ENCODE measurements around the gene TPCN2. TPM values are rescaled to one million over a fixed set of nuclear protein-coding genes. Genes with fewer than 3 reads are reported as not detected.
"Not testable (repeated sequence)": the region's sequence is repeated elsewhere in the genome, so short reads cannot be mapped to it uniquely, and the experiment has no call there.

Gene TPCN2
- total RNA-seq, 1 donor from 2014 or later, result 6.8 TPM

GRCh38 chr11:69148806-69149205 is 100.1 kb downstream of the TPCN2 start:
- Histone ChIP-seq H3K27me3 (ENCODE audit: control insufficient read depth in 3 of 3, insufficient read depth in 3 of 3, low read length in 3 of 3) (no peaks in the 10 kb centered on the region), H3K4me3 (ENCODE audit: low read length in 3 of 3) (no peak overlapping the region), H3K27ac (ENCODE audit: low read depth, low read length) (no peak overlapping the region), H3K36me3 (ENCODE audit: control insufficient read depth in 3 of 3, insufficient read depth in 3 of 3, low read length in 3 of 3) (peaks cover 0 to 4% (median 0%) of the 10 kb centered on the region in 3 donors), H3K9me3 (ENCODE audit: control insufficient read depth in 3 of 3, low read length in 3 of 3) (peaks cover 0 to 8% (median 6%) of the 10 kb centered on the region in 3 donors), H3K9ac (ENCODE audit: low read depth in 1 of 3, low read length in 3 of 3) (no peak overlapping the region), H3K4me1 (ENCODE audit: control insufficient read depth in 3 of 3, insufficient read depth in 3 of 3, low read length in 3 of 3) (no peaks in the 10 kb centered on the region)

GRCh38 chr11:69149338-69150045 is 100.8 kb downstream of the TPCN2 start:
- not testable (repeated sequence) for H3K36me3 ChIP-seq (ENCODE audit: control insufficient read depth in 3 of 3, insufficient read depth in 3 of 3, low read length in 3 of 3); H3K27ac ChIP-seq (ENCODE audit: low read depth, low read length); H3K9me3 ChIP-seq (ENCODE audit: control insufficient read depth in 3 of 3, low read length in 3 of 3); H3K9ac ChIP-seq (ENCODE audit: low read depth in 1 of 3, low read length in 3 of 3); H3K4me3 ChIP-seq (ENCODE audit: low read length in 3 of 3); H3K27me3 ChIP-seq (ENCODE audit: control insufficient read depth in 3 of 3, insufficient read depth in 3 of 3, low read length in 3 of 3); H3K4me1 ChIP-seq (ENCODE audit: control insufficient read depth in 3 of 3, insufficient read depth in 3 of 3, low read length in 3 of 3)

GRCh38 chr11:69150175-69150574 is 101.4 kb downstream of the TPCN2 start:
- Histone ChIP-seq H3K9me3 (ENCODE audit: control insufficient read depth in 3 of 3, low read length in 3 of 3) (peaks cover 0 to 8% (median 6%) of the 10 kb centered on the region in 3 donors), H3K27ac (ENCODE audit: low read depth, low read length) (no peak overlapping the region), H3K36me3 (ENCODE audit: control insufficient read depth in 3 of 3, insufficient read depth in 3 of 3, low read length in 3 of 3) (peaks cover 0 to 4% (median 0%) of the 10 kb centered on the region in 3 donors), H3K4me3 (ENCODE audit: low read length in 3 of 3) (no peak overlapping the region), H3K4me1 (ENCODE audit: control insufficient read depth in 3 of 3, insufficient read depth in 3 of 3, low read length in 3 of 3) (peaks cover 0 to 2% (median under 1%) of the 10 kb centered on the region in 3 donors), H3K27me3 (ENCODE audit: control insufficient read depth in 3 of 3, insufficient read depth in 3 of 3, low read length in 3 of 3) (no peaks in the 10 kb centered on the region), H3K9ac (ENCODE audit: low read depth in 1 of 3, low read length in 3 of 3) (no peak overlapping the region)

- no peak overlapping the region for H3K4me3 ChIP-seq (ENCODE audit: low read length in 3 of 3)
- peaks cover 2 to 9% (median 6%) of the 10 kb centered on the region in 3 donors for H3K4me1 ChIP-seq (ENCODE audit: control insufficient read depth in 3 of 3, insufficient read depth in 3 of 3, low read length in 3 of 3)
- H3K27ac ChIP-seq (ENCODE audit: low read depth, low read length), result no peak overlapping the region
- H3K9ac ChIP-seq (ENCODE audit: low read depth in 1 of 3, low read length in 3 of 3), result no peak overlapping the region
- peaks cover 0 to 4% (median 0%) of the 10 kb centered on the region in 3 donors for H3K36me3 ChIP-seq (ENCODE audit: control insufficient read depth in 3 of 3, insufficient read depth in 3 of 3, low read length in 3 of 3)
- H3K9me3 ChIP-seq (ENCODE audit: control insufficient read depth in 3 of 3, low read length in 3 of 3), result peaks cover 0 to 3% (median 0%) of the 10 kb centered on the region in 3 donors
- H3K27me3 ChIP-seq (ENCODE audit: control insufficient read depth in 3 of 3, insufficient read depth in 3 of 3, low read length in 3 of 3), result peaks cover 0 to 13% (median 3%) of the 10 kb centered on the region in 3 donors
Observed at GRCh38 chr11:69151836-69152235, 103.1 kb downstream of the TPCN2 start.

- Histone ChIP-seq H3K9ac (ENCODE audit: low read depth in 1 of 3, low read length in 3 of 3) (no peak overlapping the region), H3K36me3 (ENCODE audit: control insufficient read depth in 3 of 3, insufficient read depth in 3 of 3, low read length in 3 of 3) (peaks cover 0 to 4% (median 0%) of the 10 kb centered on the region in 3 donors), H3K27me3 (ENCODE audit: control insufficient read depth in 3 of 3, insufficient read depth in 3 of 3, low read length in 3 of 3) (peaks cover 0 to 22% (median 6%) of the 10 kb centered on the region in 3 donors), H3K27ac (ENCODE audit: low read depth, low read length) (no peak overlapping the region), H3K9me3 (ENCODE audit: control insufficient read depth in 3 of 3, low read length in 3 of 3) (no peaks in the 10 kb centered on the region), H3K4me3 (ENCODE audit: low read length in 3 of 3) (no peak overlapping the region), H3K4me1 (ENCODE audit: control insufficient read depth in 3 of 3, insufficient read depth in 3 of 3, low read length in 3 of 3) (peaks cover 6 to 15% (median 6%) of the 10 kb centered on the region in 3 donors)
Observed at GRCh38 chr11:69152733-69153421, 104.1 kb downstream of the TPCN2 start.

- H3K9me3 ChIP-seq (ENCODE audit: control insufficient read depth in 3 of 3, low read length in 3 of 3), result no peaks in the 10 kb centered on the region
- H3K36me3 ChIP-seq (ENCODE audit: control insufficient read depth in 3 of 3, insufficient read depth in 3 of 3, low read length in 3 of 3), result peaks cover 0 to 2% (median 0%) of the 10 kb centered on the region in 3 donors
- no peak overlapping the region for H3K9ac ChIP-seq (ENCODE audit: low read depth in 1 of 3, low read length in 3 of 3)
- no peak overlapping the region for H3K27ac ChIP-seq (ENCODE audit: low read depth, low read length)
- peaks cover 6 to 27% (median 11%) of the 10 kb centered on the region in 3 donors for H3K27me3 ChIP-seq (ENCODE audit: control insufficient read depth in 3 of 3, insufficient read depth in 3 of 3, low read length in 3 of 3)
- H3K4me1 ChIP-seq (ENCODE audit: control insufficient read depth in 3 of 3, insufficient read depth in 3 of 3, low read length in 3 of 3), result peaks cover 6 to 18% (median 6%) of the 10 kb centered on the region in 3 donors
- no peak overlapping the region for H3K4me3 ChIP-seq (ENCODE audit: low read length in 3 of 3)
Observed at GRCh38 chr11:69153661-69154060, 104.9 kb downstream of the TPCN2 start.

GRCh38 chr11:69154211-69154913 is 105.6 kb downstream of the TPCN2 start:
- H3K4me1 ChIP-seq (ENCODE audit: control insufficient read depth in 3 of 3, insufficient read depth in 3 of 3, low read length in 3 of 3), result peaks cover 6 to 18% (median 6%) of the 10 kb centered on the region in 3 donors
- H3K27ac ChIP-seq (ENCODE audit: low read depth, low read length), result no peak overlapping the region
- peaks cover 11 to 32% (median 18%) of the 10 kb centered on the region in 3 donors for H3K27me3 ChIP-seq (ENCODE audit: control insufficient read depth in 3 of 3, insufficient read depth in 3 of 3, low read length in 3 of 3)
- H3K9ac ChIP-seq (ENCODE audit: low read depth in 1 of 3, low read length in 3 of 3), result no peak overlapping the region
- H3K4me3 ChIP-seq (ENCODE audit: low read length in 3 of 3), result no peak overlapping the region
- no peaks in the 10 kb centered on the region for H3K9me3 ChIP-seq (ENCODE audit: control insufficient read depth in 3 of 3, low read length in 3 of 3)
- H3K36me3 ChIP-seq (ENCODE audit: control insufficient read depth in 3 of 3, insufficient read depth in 3 of 3, low read length in 3 of 3), result peaks cover 0 to 2% (median 0%) of the 10 kb centered on the region in 3 donors

GRCh38 chr11:69154938-69155301 is 106.2 kb downstream of the TPCN2 start:
- Histone ChIP-seq H3K36me3 (ENCODE audit: control insufficient read depth in 3 of 3, insufficient read depth in 3 of 3, low read length in 3 of 3) (peaks cover 0 to 2% (median 0%) of the 10 kb centered on the region in 3 donors), H3K27ac (ENCODE audit: low read depth, low read length) (no peak overlapping the region), H3K9ac (ENCODE audit: low read depth in 1 of 3, low read length in 3 of 3) (no peak overlapping the region), H3K27me3 (ENCODE audit: control insufficient read depth in 3 of 3, insufficient read depth in 3 of 3, low read length in 3 of 3) (peaks cover 11 to 32% (median 19%) of the 10 kb centered on the region in 3 donors), H3K4me3 (ENCODE audit: low read length in 3 of 3) (no peak overlapping the region), H3K9me3 (ENCODE audit: control insufficient read depth in 3 of 3, low read length in 3 of 3) (no peaks in the 10 kb centered on the region), H3K4me1 (ENCODE audit: control insufficient read depth in 3 of 3, insufficient read depth in 3 of 3, low read length in 3 of 3) (peaks cover 6 to 20% (median 6%) of the 10 kb centered on the region in 3 donors)

GRCh38 chr11:69155302-69156234 is 106.8 kb downstream of the TPCN2 start, which contains the start of gene SMIM38:
SMIM38 (plus strand) TSS chr11:69155935; CDS start chr11:69157847, 1,912 bp downstream.
- H3K4me1 ChIP-seq (ENCODE audit: control insufficient read depth in 3 of 3, insufficient read depth in 3 of 3, low read length in 3 of 3), result peaks cover 6 to 22% (median 7%) of the 10 kb centered on the region in 3 donors
- H3K36me3 ChIP-seq (ENCODE audit: control insufficient read depth in 3 of 3, insufficient read depth in 3 of 3, low read length in 3 of 3), result no peaks in the 10 kb centered on the region
- peaks cover 11 to 32% (median 19%) of the 10 kb centered on the region in 3 donors for H3K27me3 ChIP-seq (ENCODE audit: control insufficient read depth in 3 of 3, insufficient read depth in 3 of 3, low read length in 3 of 3)
- H3K27ac ChIP-seq (ENCODE audit: low read depth, low read length), result no peak within 1 kb of the TSS
- H3K4me3 ChIP-seq (ENCODE audit: low read length in 3 of 3), result no peak within 1 kb of the TSS
- H3K9ac ChIP-seq (ENCODE audit: low read depth in 1 of 3, low read length in 3 of 3), result no peak within 1 kb of the TSS
- no peaks in the 10 kb centered on the region for H3K9me3 ChIP-seq (ENCODE audit: control insufficient read depth in 3 of 3, low read length in 3 of 3)

Data from skeletal muscle tissue (tissue), 4 donors.